MCF 10A (cell line): ENCODE measurements around the gene PXT1. TPM values are rescaled to one million over a fixed set of nuclear protein-coding genes. Genes with fewer than 3 reads are reported as not detected.
A peak's percentile ranks its signal among the peaks of the same experiment; 100 is the strongest.

Experiments used
- BruUV-seq: library from RNA; stranded (reverse); fragments of 400-500 nt; replicated peaks from 2 replicates; lab custom pipeline; 2021; lab: Mats Ljungman, UMichigan
- CTCF ChIA-PET: fragments of 300-600 bp; sonication (Branson Sonifier 250); formaldehyde crosslinking; extraction: SDS; loops from one replicate; lab custom pipeline; 2021; ENCODE audit warnings: antibody characterized with exemption, inconsistent platforms; lab: Yijun Ruan, JAX
- POLR2A ChIA-PET: fragments of 300-600, 350-650 bp; sonication (Branson Sonifier 250); formaldehyde crosslinking; extraction: SDS; loops from one replicate; lab custom pipeline; 2020; ENCODE audit warnings: antibody characterized with exemption, inconsistent platforms; lab: Yijun Ruan, JAX
- DNase-seq: peaks from one replicate; pipeline ENCODE4 v3.0.0-alpha.2; 2018; ENCODE audit not compliant: unreplicated experiment
- H3K27ac Mint-ChIP-seq: one replicate; pipeline ENCODE4 v1.8.0; 2022; ENCODE audit warnings: mild to moderate bottlenecking, low read depth, mixed read lengths; ENCODE audit not compliant: unreplicated experiment
- H3K27me3 Mint-ChIP-seq: one replicate; pipeline ENCODE4 v1.8.0; 2022; ENCODE audit warnings: mixed read lengths; ENCODE audit not compliant: insufficient read depth, unreplicated experiment
- H3K36me3 Mint-ChIP-seq: one replicate; pipeline ENCODE4 v1.8.0; 2022; ENCODE audit warnings: mild to moderate bottlenecking, moderate library complexity, mixed read lengths; ENCODE audit not compliant: insufficient read depth, unreplicated experiment
- H3K4me1 Mint-ChIP-seq: one replicate; pipeline ENCODE4 v1.8.0; 2022; ENCODE audit warnings: mixed read lengths; ENCODE audit not compliant: insufficient read depth, unreplicated experiment
- H3K4me3 Mint-ChIP-seq: one replicate; pipeline ENCODE4 v1.8.0; 2022; ENCODE audit warnings: mild to moderate bottlenecking, moderate library complexity, mixed read lengths; ENCODE audit not compliant: unreplicated experiment
- H3K9me3 Mint-ChIP-seq: one replicate; pipeline ENCODE4 v1.8.0; 2022; ENCODE audit warnings: mixed read lengths; ENCODE audit not compliant: unreplicated experiment
- CTCF ChIP-seq: fragments of 200-600 bp; IDR thresholded peaks from one replicate; pipeline ENCODE4 v1.8.0; 2022; ENCODE audit warnings: antibody characterized with exemption, mild to moderate bottlenecking; ENCODE audit not compliant: unreplicated experiment
- intact Hi-C: fragments of 100-400 bp; cut with micrococcal nuclease; formaldehyde crosslinking; loops from 2 replicates; pipeline ENCODE4 v1.14.1; 2022
- total RNA-seq: library from RNA; stranded (reverse); gene quantifications from 2 replicates; pipeline ENCODE4 v1.2.3, GENCODE V29; 2022

Gene PXT1
- total RNA-seq, 1 experiment from 2014 or later: not detected

DNA sequence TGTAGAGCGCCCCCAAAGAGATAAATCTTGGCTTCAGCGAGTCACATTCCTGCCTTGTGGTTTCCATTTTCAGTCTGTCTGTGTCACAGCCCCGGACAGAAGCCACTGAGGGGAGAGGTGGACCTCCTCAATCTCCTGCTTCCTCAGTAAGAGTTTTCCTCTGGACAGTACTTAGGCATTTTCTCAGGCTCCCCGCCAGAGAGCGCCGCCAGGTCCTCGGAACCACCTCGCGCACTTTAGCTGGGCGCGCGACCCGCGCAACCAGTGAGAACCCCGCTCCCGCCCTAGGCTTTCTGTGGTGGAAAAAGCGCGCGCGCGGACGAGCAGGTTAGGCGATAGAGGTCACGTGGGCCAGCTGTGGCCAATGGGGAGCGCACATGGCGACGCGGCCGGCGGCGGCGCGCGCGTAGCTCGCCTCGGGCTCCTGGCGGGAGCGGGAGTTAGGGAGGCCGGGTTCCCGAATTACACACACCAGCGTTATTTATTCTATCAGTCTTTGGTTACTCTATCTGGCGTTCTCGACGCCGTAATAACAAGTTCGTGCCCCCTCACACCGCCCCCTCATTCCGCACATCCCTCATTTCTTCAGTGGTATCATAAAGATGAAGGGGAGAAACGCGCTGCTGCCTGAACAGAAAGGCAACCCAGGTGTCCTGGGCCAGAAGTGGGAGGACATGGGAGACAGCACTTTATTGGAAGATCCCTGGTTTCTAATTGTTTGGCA is 19.4 kb downstream of the PXT1 start:
- peaks cover 28% of the 10 kb centered on the region for H3K4me1 Mint-ChIP-seq
- POLR2A ChIA-PET: interaction anchor here (0.6 to 4.0 kb wide), 16 partner anchors 9 to 255 kb away, joined by 3 to 68 read pairs (median 4); partner anchors contain the start of genes CDKN1A, KCTD20 and PXT1
- peak; percentile 63 for TF ChIP-seq CTCF
- H3K36me3 Mint-ChIP-seq: no peaks in the 10 kb centered on the region
- CTCF ChIA-PET: interaction anchor here (0.5 to 1.8 kb wide), 9 partner anchors 9 to 449 kb away, joined by 3 to 7 read pairs (median 5); partner anchors contain the start of gene KCTD20
- intact Hi-C loops: loop anchor here (1.0 to 10.0 kb wide), 8 partner anchors 21 to 336 kb away; partner anchors contain the start of gene SRSF3
- H3K4me3 Mint-ChIP-seq: peak overlapping the region; percentile 73
- no peaks in the 10 kb centered on the region for H3K9me3 Mint-ChIP-seq
- BruUV-seq: no TSS peak
- H3K27ac Mint-ChIP-seq: peak overlapping the region; percentile 91
- no peaks in the 10 kb centered on the region for H3K27me3 Mint-ChIP-seq
- peak; percentile 98 for DNase-seq

DNA sequence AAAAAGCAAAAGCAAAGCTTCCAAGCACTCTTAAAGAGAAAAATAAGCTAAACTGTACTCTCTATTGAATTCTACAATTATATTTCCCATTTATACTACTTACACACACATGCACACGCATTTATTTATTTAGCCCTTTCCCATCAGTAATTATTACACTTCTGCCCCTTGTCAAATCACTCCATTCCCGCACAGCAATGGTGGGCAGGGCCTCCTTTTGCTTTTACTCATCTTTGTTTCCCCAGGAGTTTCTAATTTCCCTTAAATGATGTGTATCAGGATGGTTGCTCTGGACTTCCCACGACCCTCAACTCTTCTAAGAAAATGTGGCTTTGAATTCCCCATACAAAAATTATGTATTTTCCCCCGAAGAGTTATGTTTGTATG is 19.9 kb downstream of the PXT1 start:
- no peaks in the 10 kb centered on the region for H3K27me3 Mint-ChIP-seq

GRCh38 chr6:36419310-36419709 is 23.3 kb downstream of the PXT1 start:
- H3K4me1 Mint-ChIP-seq: peaks cover 24% of the 10 kb centered on the region
- intact Hi-C loops: no loop called here
- no peaks in the 10 kb centered on the region for H3K36me3 Mint-ChIP-seq
- peak overlapping the region; percentile 6 for H3K27ac Mint-ChIP-seq
- CTCF ChIA-PET: interaction anchor here (0.6 to 1.6 kb wide), 4 partner anchors 24 to 340 kb away, joined by 3 to 10 read pairs (median 7); partner anchors contain the start of gene KCTD20
- no TSS peak for BruUV-seq
- peak; percentile 78 for DNase-seq
- no peak overlapping the region for H3K4me3 Mint-ChIP-seq
- no peak for TF ChIP-seq CTCF
- POLR2A ChIA-PET: interaction anchor here (0.7 to 2.6 kb wide), 21 partner anchors 9 to 687 kb away, joined by 3 to 36 read pairs (median 4); partner anchors contain the start of genes ETV7, KCTD20, PXT1 and SRSF3
- H3K27me3 Mint-ChIP-seq: no peaks in the 10 kb centered on the region
- no peaks in the 10 kb centered on the region for H3K9me3 Mint-ChIP-seq

More for the DNA sequence above, 19.9 kb downstream of the PXT1 start:
- H3K4me1 Mint-ChIP-seq: peaks cover 26% of the 10 kb centered on the region
- no peak for TF ChIP-seq CTCF
- no TSS peak for BruUV-seq
- no peaks in the 10 kb centered on the region for H3K36me3 Mint-ChIP-seq
- DNase-seq: no peak
- no peaks in the 10 kb centered on the region for H3K9me3 Mint-ChIP-seq
- POLR2A ChIA-PET: interaction anchor here (0.6 to 4.0 kb wide), 13 partner anchors 10 to 252 kb away, joined by 3 to 68 read pairs (median 5); partner anchors contain the start of genes KCTD20 and PXT1
- intact Hi-C loops: loop anchor here (1.0 to 10.0 kb wide), 8 partner anchors 22 to 337 kb away; partner anchors contain the start of gene SRSF3
- CTCF ChIA-PET: interaction anchor here (0.6 to 1.8 kb wide), 6 partner anchors 19 to 450 kb away, joined by 3 to 7 read pairs (median 3); partner anchors contain the start of gene KCTD20
- H3K27ac Mint-ChIP-seq: peak overlapping the region; percentile 91
- peak overlapping the region; percentile 73 for H3K4me3 Mint-ChIP-seq

GRCh38 chr6:36418558-36418957 is 24.1 kb downstream of the PXT1 start:
- no peaks in the 10 kb centered on the region for H3K36me3 Mint-ChIP-seq
- TF ChIP-seq CTCF: no peak
- ChIA-PET POLR2A (interaction anchor here (0.6 to 2.6 kb wide), 20 partner anchors 10 to 686 kb away, joined by 3 to 36 read pairs (median 4); partner anchors contain the start of genes CDKN1A, ETV7, KCTD20 and PXT1), CTCF (interaction anchor here (1.6 kb wide), 2 partner anchors 25 to 341 kb away, joined by 8 to 10 read pairs; partner anchors contain the start of gene KCTD20)
- H3K4me3 Mint-ChIP-seq: no peak overlapping the region
- intact Hi-C loops: no loop called here
- H3K27ac Mint-ChIP-seq: no peak overlapping the region
- H3K9me3 Mint-ChIP-seq: no peaks in the 10 kb centered on the region
- H3K4me1 Mint-ChIP-seq: peaks cover 20% of the 10 kb centered on the region
- peak; percentile 39 for DNase-seq
- BruUV-seq: no TSS peak
- no peaks in the 10 kb centered on the region for H3K27me3 Mint-ChIP-seq
